ENCODE data around the gene EHD4. TPM values are rescaled to one million over a fixed set of nuclear protein-coding genes. Genes with fewer than 3 reads are reported as not detected.

EHD4 gene
- total and polyA plus RNA-seq, 12 donors: 23.4 to 62.7 (median 43.2) TPM

- intact Hi-C loops (cut with DNase I): loop anchor here in 8 of 10 donors (2.0 to 10.0 kb wide), 11 partner anchors 35 to 198 kb away; partner anchors contain the start of genes JMJD7 (in 5 of the 8) and MAPKBP1 (in 2 of the 8)
- DNase-seq (no peak), ATAC-seq (peak in 1 of 8 donors; percentile 1)
- Histone ChIP-seq H3K36me3 (peaks cover 0 to 6% (median 0%) of the 10 kb centered on the region in 9 donors), H3K27ac (peak overlapping the region; percentile 14 to 99 (median 96)), H3K4me3 (peak overlapping the region in 8 of 10 donors; percentile 90 to 98 (median 96)), H3K27me3 (no peaks in the 10 kb centered on the region), H3K4me1 (peaks cover 16 to 74% (median 64%) of the 10 kb centered on the region in 9 donors), H3K9me3 (no peaks in the 10 kb centered on the region)
- TF ChIP-seq CTCF (IDR thresholded peaks at IDR 0.05): no peak
- WGBS, 2 donors: 44 to 56% methylated on average over 3 of the region's 3 CpGs
Measured at GRCh38 chr15:41969851-41970431, 2.4 kb downstream of the EHD4 start.

- peaks cover 0 to 9% (median 0%) of the 10 kb centered on the region in 9 donors for H3K36me3 ChIP-seq
- no peaks in the 10 kb centered on the region for H3K9me3 ChIP-seq
- WGBS, 2 donors: 83 to 86% methylated on average over 4 of the region's 4 CpGs
- H3K4me3 ChIP-seq: peak overlapping the region in 2 of 10 donors; percentile 10 to 96
- no peak for TF ChIP-seq CTCF (IDR thresholded peaks at IDR 0.05)
- intact Hi-C loops (cut with DNase I): loop anchor here in 3 of 10 donors (5.0 to 10.0 kb wide), 3 partner anchors 41 to 54 kb away; no protein-coding TSS in a partner anchor
- H3K4me1 ChIP-seq: peaks cover 19 to 86% (median 71%) of the 10 kb centered on the region in 9 donors
- DNase-seq (no peak), ATAC-seq (no peak)
- H3K27me3 ChIP-seq: no peaks in the 10 kb centered on the region
- H3K27ac ChIP-seq: peak overlapping the region in 9 of 10 donors; percentile 45 to 99 (median 96)
Measured at GRCh38 chr15:41968701-41969100, 3.7 kb downstream of the EHD4 start.

GRCh38 chr15:41967506-41968206 is 4.7 kb downstream of the EHD4 start:
- intact Hi-C loops (cut with DNase I): loop anchor here in 3 of 10 donors (5.0 to 10.0 kb wide), 3 partner anchors 40 to 53 kb away; no protein-coding TSS in a partner anchor
- Histone ChIP-seq H3K4me3 (peak overlapping the region in 1 of 10 donors; percentile 27), H3K27ac (peak overlapping the region; percentile 1 to 97 (median 78)), H3K9me3 (no peaks in the 10 kb centered on the region), H3K27me3 (no peaks in the 10 kb centered on the region), H3K4me1 (peaks cover 19 to 84% (median 71%) of the 10 kb centered on the region in 9 donors), H3K36me3 (peaks cover 0 to 9% (median 0%) of the 10 kb centered on the region in 9 donors)
- TF ChIP-seq CTCF (IDR thresholded peaks at IDR 0.05): no peak
- peak in 1 of 2 donors; percentile 52 for DNase-seq
- ATAC-seq: peak in 1 of 8 donors; percentile 18
- whole genome bisulfite sequencing, 2 donors: 41 to 49% methylated on average over 4 of the region's 4 CpGs

- 94 to 95% methylated on average over 3 of the region's 3 CpGs for WGBS, 2 donors
- intact Hi-C loops (cut with DNase I): loop anchor here in 3 of 10 donors (5.0 to 10.0 kb wide), 3 partner anchors 40 to 52 kb away; no protein-coding TSS in a partner anchor
- DNase-seq (no peak), ATAC-seq (no peak)
- Histone ChIP-seq H3K27me3 (no peaks in the 10 kb centered on the region), H3K9me3 (no peaks in the 10 kb centered on the region), H3K4me1 (peaks cover 19 to 90% (median 74%) of the 10 kb centered on the region in 9 donors), H3K36me3 (peaks cover 0 to 9% (median 0%) of the 10 kb centered on the region in 9 donors), H3K4me3 (no peak overlapping the region), H3K27ac (peak overlapping the region; percentile 62 to 97 (median 78))
- no peak for TF ChIP-seq CTCF (IDR thresholded peaks at IDR 0.05)
Measured at GRCh38 chr15:41966920-41967465, 5.4 kb downstream of the EHD4 start.
